RWPE2 (cell line): ENCODE results near the gene LCLAT1.
"Not testable (repeated sequence)": the region's sequence is repeated elsewhere in the genome, so short reads cannot be mapped to it uniquely, and the experiment has no call there.

Source experiments
- ATAC-seq: fragments of 200-7000 bp; cut with Tn5 transposase; 3 replicates; pipeline ENCODE4 v1.9.1; 2021; ENCODE audit warnings: low read depth
- DNase-seq: peaks from one replicate; pipeline ENCODE4 v3.0.0-alpha.2; 2020; ENCODE audit warnings: low spot score
- H3K27ac ChIP-seq: fragments of 450-650 bp; 2 replicates; pipeline ENCODE4 v1.5.1; 2017; ENCODE audit warnings: mild to moderate bottlenecking; ENCODE audit not compliant: poor library complexity, severe bottlenecking
- H3K27me3 ChIP-seq: fragments of 250-450 bp; sonication (Bioruptor Pico); 2 replicates; pipeline ENCODE4 v1.5.1; 2021; ENCODE audit warnings: mild to moderate bottlenecking, moderate library complexity; ENCODE audit not compliant: insufficient read depth, poor library complexity, severe bottlenecking
- H3K36me3 ChIP-seq: fragments of 250-450 bp; sonication (Bioruptor Pico); 2 replicates; pipeline ENCODE4 v1.5.1; 2020; ENCODE audit warnings: low read depth, mild to moderate bottlenecking, moderate library complexity
- H3K4me1 ChIP-seq: fragments of 250-450 bp; sonication (Bioruptor Pico); 2 replicates; pipeline ENCODE4 v1.5.1; 2021; ENCODE audit warnings: mild to moderate bottlenecking, moderate library complexity; ENCODE audit not compliant: insufficient read depth, poor library complexity, severe bottlenecking
- H3K4me3 ChIP-seq: fragments of 250-450 bp; sonication (Bioruptor Pico); 2 replicates; pipeline ENCODE4 v1.5.1; 2021; ENCODE audit warnings: mild to moderate bottlenecking, moderate library complexity; ENCODE audit not compliant: severe bottlenecking
- H3K9me3 ChIP-seq: fragments of 250-450 bp; sonication (Bioruptor Pico); 2 replicates; pipeline ENCODE4 v1.5.1; 2021; ENCODE audit warnings: mild to moderate bottlenecking, moderate library complexity; ENCODE audit not compliant: severe bottlenecking
- CTCF ChIP-seq: fragments of 450-650 bp; IDR thresholded peaks from one replicate; pipeline ENCODE4 v1.5.1; 2017; ENCODE audit warnings: mild to moderate bottlenecking, moderate library complexity; ENCODE audit not compliant: poor library complexity, severe bottlenecking

LCLAT1 gene

GRCh38 chr2:30512243-30512886, 65.3 kb downstream of the LCLAT1 start:
- Histone ChIP-seq H3K36me3 (0 out of 2 replicates have a peak, but pooled peaks cover 3% of the 10 kb centered on the region), H3K9me3 (no peaks in the 10 kb centered on the region), H3K4me1 (peaks cover 28% of the 10 kb centered on the region), H3K27me3 (no peaks in the 10 kb centered on the region), H3K4me3 (no peak overlapping the region), H3K27ac (no peak overlapping the region)
- no peak for TF ChIP-seq CTCF
- ATAC-seq: no peak
- DNase-seq: no peak

GRCh38 chr2:30513649-30514048, 66.6 kb downstream of the LCLAT1 start:
- not testable (repeated sequence) for H3K27me3 ChIP-seq, ATAC-seq, DNase-seq, H3K36me3 ChIP-seq, H3K27ac ChIP-seq, H3K4me3 ChIP-seq, H3K9me3 ChIP-seq
- H3K4me1 ChIP-seq: peaks cover 28% of the 10 kb centered on the region

- H3K36me3 ChIP-seq: no peaks in the 10 kb centered on the region
- no peaks in the 10 kb centered on the region for H3K9me3 ChIP-seq
- no peak overlapping the region for H3K27ac ChIP-seq
- no peak for DNase-seq
- TF ChIP-seq CTCF: no peak
- H3K4me3 ChIP-seq: no peak overlapping the region
- peak; percentile 52 for ATAC-seq
- no peaks in the 10 kb centered on the region for H3K27me3 ChIP-seq
- H3K4me1 ChIP-seq: peaks cover 28% of the 10 kb centered on the region
Measured at GRCh38 chr2:30514134-30514847, 67.2 kb downstream of the LCLAT1 start.

- Histone ChIP-seq H3K9me3 (no peaks in the 10 kb centered on the region), H3K4me3 (no peak overlapping the region), H3K27ac (no peak overlapping the region), H3K27me3 (no peaks in the 10 kb centered on the region), H3K36me3 (0 out of 2 replicates have a peak, but pooled peaks cover 3% of the 10 kb centered on the region), H3K4me1 (peaks cover 28% of the 10 kb centered on the region)
- DNase-seq (no peak), ATAC-seq (peak; percentile 60)
- TF ChIP-seq CTCF: no peak
Measured at GRCh38 chr2:30514848-30515435, 67.9 kb downstream of the LCLAT1 start.

- H3K36me3 ChIP-seq: 0 out of 2 replicates have a peak, but pooled peaks cover 3% of the 10 kb centered on the region
- DNase-seq (no peak), ATAC-seq (no peak)
- peaks cover 22% of the 10 kb centered on the region for H3K4me1 ChIP-seq
- no peaks in the 10 kb centered on the region for H3K9me3 ChIP-seq
- no peak for TF ChIP-seq CTCF
- H3K27me3 ChIP-seq: no peaks in the 10 kb centered on the region
- no peak overlapping the region for H3K4me3 ChIP-seq
- H3K27ac ChIP-seq: no peak overlapping the region
Measured at GRCh38 chr2:30516166-30516565, 69.1 kb downstream of the LCLAT1 start.
